H1 (cell line): ENCODE results near the gene BCKDHA. TPM values are rescaled to one million over a fixed set of nuclear protein-coding genes. Genes with fewer than 3 reads are reported as not detected.

Experiments
- CTCF ChIA-PET: fragments of 300-600 bp; sonication (Branson Sonifier 250); formaldehyde crosslinking; loops from one replicate; lab custom pipeline; 2021; ENCODE audit not compliant: partially characterized antibody; lab: Charles Lee
- POLR2A ChIA-PET: fragments of 300-600 bp; sonication (Branson Sonifier 250); formaldehyde crosslinking; loops from one replicate; lab custom pipeline; 2021; ENCODE audit warnings: inconsistent platforms; ENCODE audit not compliant: partially characterized antibody; lab: Charles Lee
- DNase-seq, 2 experiments: peaks; one replicate each; pipeline versions ENCODE4 v3.0.0 to v3.0.0-alpha.2; 2010 to 2022; ENCODE audit warnings: low spot score in 2 of 2, low read depth in 1 of 2, mixed read lengths in 1 of 2
- FAIRE-seq: peaks from 2 replicates; lab custom pipeline; 2011; peaks lifted over from hg19 to GRCh38; lab: Jason Lieb, UNC
- H2AFZ ChIP-seq: 2 replicates; pipeline ENCODE4 v1.8.1; 2012; ENCODE audit warnings: low read length, inconsistent platforms
- H2AK5ac ChIP-seq: 2 replicates; pipeline ENCODE4 v1.6.1; 2013; ENCODE audit warnings: low read depth, low read length
- H2BK120ac ChIP-seq: replicated peaks from 2 replicates; pipeline ENCODE3; 2013; ENCODE audit warnings: low read depth, low read length, inconsistent platforms
- H2BK12ac ChIP-seq: 2 replicates; pipeline ENCODE4 v1.6.1; 2013; ENCODE audit warnings: low read depth, low read length
- H2BK15ac ChIP-seq: 2 replicates; pipeline ENCODE4 v1.6.1; 2013; ENCODE audit warnings: low read length
- H2BK20ac ChIP-seq: 2 replicates; pipeline ENCODE4 v1.6.1; 2013; ENCODE audit warnings: low read length
- H2BK5ac ChIP-seq: 2 replicates; pipeline ENCODE4 v1.6.1; 2013; ENCODE audit warnings: low read depth, low read length
- H3K14ac ChIP-seq: 2 replicates; pipeline ENCODE4 v1.6.1; 2013; ENCODE audit warnings: inconsistent platforms; ENCODE audit not compliant: insufficient read length
- H3K18ac ChIP-seq: 2 replicates; pipeline ENCODE4 v1.6.1; 2013; ENCODE audit warnings: low read length; ENCODE audit errors: extremely low read depth
- H3K23ac ChIP-seq: 2 replicates; pipeline ENCODE4 v1.6.1; 2013; ENCODE audit warnings: inconsistent platforms; ENCODE audit not compliant: insufficient read length
- H3K23me2 ChIP-seq: 2 replicates; pipeline ENCODE4 v1.6.1; 2013; ENCODE audit warnings: low read depth, low read length
- H3K27ac ChIP-seq: 2 replicates; pipeline ENCODE4 v1.6.1; 2011; ENCODE audit warnings: low read depth, low read length, inconsistent platforms
- H3K27me3 ChIP-seq, 4 experiments: replicated peaks in 1 of 4; 1 replicate in 1 of 4; 2 replicates in 3 of 4; pipeline versions ENCODE4 v1.6.1 to v1.8.1; 2011 to 2013; ENCODE audit warnings: low read length in 3 of 4, mild to moderate bottlenecking in 3 of 4, inconsistent platforms in 2 of 4, mixed read lengths in 2 of 4, moderate library complexity in 1 of 4; ENCODE audit not compliant: control insufficient read depth in 3 of 4, insufficient read depth in 3 of 4; ENCODE audit errors: extremely low read depth in 1 of 4
- H3K36me3 ChIP-seq, 4 experiments: 2 replicates each; pipeline versions ENCODE4 v1.6.1 to v1.8.1; 2011 to 2013; ENCODE audit warnings: mild to moderate bottlenecking in 4 of 4, low read length in 3 of 4, moderate library complexity in 2 of 4, control low read depth in 1 of 4, inconsistent platforms in 1 of 4; ENCODE audit not compliant: insufficient read depth in 4 of 4, control insufficient read depth in 2 of 4
- H3K4ac ChIP-seq: replicated peaks from 2 replicates; pipeline ENCODE3; 2013; ENCODE audit warnings: low read length, low read depth, mixed read lengths, inconsistent platforms; ENCODE audit not compliant: insufficient read length
- H3K4me1 ChIP-seq, 4 experiments: replicated peaks in 1 of 4; 1 replicate in 1 of 4; 2 replicates in 3 of 4; pipeline versions ENCODE4 v1.6.1 to v1.8.1; 2011 to 2013; ENCODE audit warnings: low read length in 3 of 4, inconsistent platforms in 2 of 4, mixed read lengths in 1 of 4; ENCODE audit not compliant: insufficient read depth in 4 of 4, control insufficient read depth in 3 of 4
- H3K4me2 ChIP-seq, 2 experiments: 2 replicates each; pipeline versions ENCODE4 v1.6.1 to v1.8.1; 2011 to 2013; ENCODE audit warnings: low read depth in 2 of 2, low read length in 2 of 2, control low read depth in 1 of 2, inconsistent platforms in 1 of 2, mild to moderate bottlenecking in 1 of 2; ENCODE audit not compliant: insufficient read depth in 1 of 2
- H3K4me3 ChIP-seq, 4 experiments: fragments of 200-600, 300-600 bp in 1 of 4; sonication (generic), shearing (Covaris generic), sonication (Bioruptor Twin) in 1 of 4; 2 replicates each; pipeline versions ENCODE4 v1.5.1 to v1.8.1; 2011 to 2016; ENCODE audit warnings: low read length in 4 of 4, low read depth in 3 of 4, control low read depth in 2 of 4, inconsistent platforms in 2 of 4, mild to moderate bottlenecking in 2 of 4, mixed read lengths in 1 of 4, moderate library complexity in 1 of 4; ENCODE audit not compliant: insufficient read depth in 2 of 4; ENCODE audit errors: extremely low read depth in 1 of 4
- H3K56ac ChIP-seq: replicated peaks from 2 replicates; pipeline ENCODE3; 2013; ENCODE audit warnings: low read depth, mild to moderate bottlenecking, mixed read lengths, low read length, inconsistent platforms; ENCODE audit not compliant: insufficient read length
- H3K79me1 ChIP-seq: 2 replicates; pipeline ENCODE4 v1.6.1; 2013; ENCODE audit warnings: low read depth, low read length, control low read depth
- H3K79me2 ChIP-seq, 2 experiments: 2 replicates each; pipeline versions ENCODE4 v1.6.1 to v1.8.1; 2012 to 2013; ENCODE audit warnings: low read length in 2 of 2, mild to moderate bottlenecking in 2 of 2, inconsistent platforms in 1 of 2; ENCODE audit not compliant: insufficient read depth in 2 of 2, control insufficient read depth in 1 of 2
- H3K9ac ChIP-seq, 4 experiments: replicated peaks in 1 of 4; 1 replicate in 1 of 4; 2 replicates in 3 of 4; pipeline versions ENCODE4 v1.6.1 to v1.8.1; 2011 to 2013; ENCODE audit warnings: low read depth in 3 of 4, low read length in 3 of 4, control low read depth in 2 of 4, mild to moderate bottlenecking in 2 of 4, moderate library complexity in 2 of 4, inconsistent platforms in 1 of 4; ENCODE audit errors: extremely low read depth in 1 of 4
- H3K9me3 ChIP-seq, 2 experiments: 2 replicates each; pipeline versions ENCODE4 v1.6.1 to v1.8.1; 2012 to 2013; ENCODE audit warnings: mild to moderate bottlenecking in 2 of 2, moderate library complexity in 2 of 2, control low read depth in 1 of 2, inconsistent platforms in 1 of 2, low read depth in 1 of 2, low read length in 1 of 2, mixed read lengths in 1 of 2; ENCODE audit not compliant: insufficient read depth in 2 of 2
- H4K20me1 ChIP-seq, 2 experiments: replicated peaks in 1 of 2; 2 replicates each; pipeline versions ENCODE3 to v1.8.1; 2011 to 2013; ENCODE audit warnings: inconsistent platforms in 2 of 2, low read length in 2 of 2, mild to moderate bottlenecking in 1 of 2; ENCODE audit not compliant: insufficient read depth in 2 of 2, control insufficient read depth in 1 of 2
- H4K5ac ChIP-seq: 2 replicates; pipeline ENCODE4 v1.6.1; 2013; ENCODE audit warnings: low read length, low read depth, mixed read lengths, inconsistent platforms; ENCODE audit not compliant: insufficient read length
- H4K8ac ChIP-seq: 2 replicates; pipeline ENCODE4 v1.8.0; 2013; ENCODE audit warnings: mild to moderate bottlenecking, moderate library complexity, low read length, inconsistent platforms; ENCODE audit not compliant: insufficient read depth; ENCODE audit errors: extremely low read depth
- H4K91ac ChIP-seq: replicated peaks from 2 replicates; pipeline ENCODE3; 2013; ENCODE audit warnings: low read length, mixed read lengths, inconsistent platforms; ENCODE audit not compliant: insufficient read length
- CTCF ChIP-seq, 3 experiments: IDR thresholded peaks; 1 replicate in 2 of 3; 2 replicates in 1 of 3; pipeline versions ENCODE4 v1.5.1 to v1.6.1; 2011; ENCODE audit warnings: low read length in 3 of 3, mild to moderate bottlenecking in 3 of 3, inconsistent platforms in 2 of 3, low read depth in 1 of 3, moderate library complexity in 1 of 3; ENCODE audit not compliant: insufficient read depth in 1 of 3; ENCODE audit errors: control extremely low read depth in 1 of 3
- EP300 ChIP-seq, 2 experiments: IDR thresholded peaks; 1 replicate in 1 of 2; 2 replicates in 1 of 2; pipeline ENCODE4 v1.6.1; 2011 to 2012; ENCODE audit warnings: low read depth in 2 of 2, low read length in 2 of 2, mild to moderate bottlenecking in 2 of 2, borderline replicate concordance in 1 of 2, inconsistent platforms in 1 of 2, moderate library complexity in 1 of 2
- EZH2 ChIP-seq: fragments of 200-600 bp; sonication (generic); IDR thresholded peaks from 2 replicates; pipeline ENCODE4 v1.7.1; 2012; ENCODE audit warnings: low read depth, mild to moderate bottlenecking, moderate library complexity, low read length, inconsistent platforms; ENCODE audit not compliant: severe bottlenecking
- HDAC2 ChIP-seq, 2 experiments: fragments of 300-600 bp in 1 of 2; sonication (generic) in 1 of 2; IDR thresholded peaks; 2 replicates each; pipeline ENCODE4 v1.6.1; 2011 to 2012; ENCODE audit warnings: low read depth in 2 of 2, low read length in 2 of 2, mild to moderate bottlenecking in 2 of 2, moderate library complexity in 2 of 2, borderline replicate concordance in 1 of 2, inconsistent platforms in 1 of 2
- KDM4A ChIP-seq: IDR thresholded peaks from one replicate; pipeline ENCODE4 v1.7.1; 2012; ENCODE audit warnings: low read depth, mild to moderate bottlenecking, moderate library complexity, low read length, inconsistent platforms; ENCODE audit not compliant: severe bottlenecking
- NANOG ChIP-seq: IDR thresholded peaks from 2 replicates; pipeline ENCODE4 v1.6.1; 2011; ENCODE audit warnings: low read length, low read depth, mild to moderate bottlenecking, inconsistent platforms; ENCODE audit not compliant: insufficient read depth, poor library complexity, severe bottlenecking
- RNF2 ChIP-seq: fragments of 200-900, 300-1000 bp; sonication (generic); IDR thresholded peaks from 2 replicates; pipeline ENCODE4 v1.7.1; 2016; ENCODE audit warnings: borderline replicate concordance, low read depth, mild to moderate bottlenecking, antibody characterized with exemption, low read length; ENCODE audit not compliant: poor library complexity, severe bottlenecking; ENCODE audit errors: missing control alignments
- SP2 ChIP-seq: IDR thresholded peaks from 2 replicates; pipeline ENCODE4 v1.6.1; 2012; ENCODE audit warnings: mild to moderate bottlenecking, low read length, inconsistent platforms
- WGBS, 2 experiments: shearing (Covaris generic) in 1 of 2; methylation state at CpG; one replicate each; pipeline versions ENCODE4 v1.1.6 to v1.1.7; 2013 to 2015; ENCODE audit warnings: low lambda C conversion rate in 2 of 2, mixed read lengths in 2 of 2, inconsistent platforms in 1 of 2, low coverage in 1 of 2, missing lambda C conversion rate in 1 of 2; ENCODE audit not compliant: insufficient replicate concordance in 2 of 2, insufficient coverage in 1 of 2, insufficient read length in 1 of 2; ENCODE audit errors: extremely low coverage in 1 of 2, missing lambda C conversion rate in 1 of 2; 5-methylcytosine and 5-hydroxymethylcytosine counted together
- polyA plus RNA-seq, 7 experiments: library from polyadenylated mRNA; depleted of rRNA in 3 of 7; stranded (reverse) in 5 of 7; unstranded in 2 of 7; fragments of >200 nt in 5 of 7; fragments of 200-250 nt in 2 of 7; gene quantifications; 1 replicate in 5 of 7; 2 replicates in 1 of 7; 4 replicates in 1 of 7; pipeline versions ENCODE4 v1.2.1 to v1.2.3, GENCODE V29; 2011 to 2013; ENCODE audit warnings: missing spikeins in 2 of 7, mixed read lengths in 2 of 7
- total RNA-seq: library from RNA; stranded (reverse); fragmentation: NEBNext Ultra II Directional; extraction: Animal tissue kit (Norgen Biotek cat#: 25700); gene quantifications from 2 replicates; pipeline ENCODE4 v1.2.1, GENCODE V29; 2021

The BCKDHA gene
- total and polyA plus RNA-seq, 2 of the 8 experiments (the other 6 are each of a cell fraction or from before 2014, with no cell fraction given): 14.2 to 69.6 TPM

- ChIA-PET CTCF (interaction anchor here (1.0 to 1.3 kb wide), 2 partner anchors 18 to 34 kb away, joined by 3 to 4 read pairs; no protein-coding TSS in a partner anchor), POLR2A (interaction anchor here (1.0 kb wide), 2 partner anchors 10 to 27 kb away, joined by 3 read pairs; partner anchors contain the start of gene DMAC2)
- no peak overlapping the region for H3K4me3 ChIP-seq
- no peak overlapping the region for H3K18ac ChIP-seq
- H3K79me2 ChIP-seq: no peaks in the 10 kb centered on the region
- DNase-seq: no peak
- no peaks in the 10 kb centered on the region for H3K4me1 ChIP-seq
- peaks cover 2 to 9% (median 4%) of the 10 kb centered on the region in 4 experiments; a peak in 4 of 8 replicates for H3K36me3 ChIP-seq
- H3K23me2 ChIP-seq: no peaks in the 10 kb centered on the region
- H2BK20ac ChIP-seq: no peak overlapping the region
- no peak overlapping the region for H2AFZ ChIP-seq
- no peak overlapping the region for H2BK15ac ChIP-seq
- no peaks in the 10 kb centered on the region for H3K9me3 ChIP-seq
- no peak for FAIRE-seq
- H2BK12ac ChIP-seq: no peak overlapping the region
- no peak overlapping the region for H3K56ac ChIP-seq
- H3K9ac ChIP-seq: no peak overlapping the region
- no peaks in the 10 kb centered on the region for H3K79me1 ChIP-seq
- H4K20me1 ChIP-seq: peaks cover 0 to 5% of the 10 kb centered on the region in 2 experiments
- no peak overlapping the region for H4K5ac ChIP-seq
- H3K27me3 ChIP-seq: no peaks in the 10 kb centered on the region; a peak in 1 of 7 replicates
- no peak overlapping the region for H4K8ac ChIP-seq
- no peak overlapping the region for H3K27ac ChIP-seq
- no peak overlapping the region for H3K4me2 ChIP-seq
- WGBS, 2 experiments: 95% methylated on average over 5 of the region's 5 CpGs; no CpG with 5 or more reads in 1 of the 2 experiments
- no peak overlapping the region for H3K14ac ChIP-seq
- H2BK120ac ChIP-seq: no peak overlapping the region
- no peak overlapping the region for H2AK5ac ChIP-seq
- H2BK5ac ChIP-seq: no peak overlapping the region
- no peak overlapping the region for H4K91ac ChIP-seq
- no peak overlapping the region for H3K4ac ChIP-seq
- no peak overlapping the region for H3K23ac ChIP-seq
- TF ChIP-seq KDM4A (no peak), RNF2 (no peak), SP2 (no peak), NANOG (no peak), CTCF (IDR thresholded peaks at IDR 0.05; ENCODE audit: control extremely low read depth in 1 of 3, insufficient read depth in 1 of 3, low read depth in 1 of 3, low read length in 3 of 3) (no peak), EP300 (IDR thresholded peaks at IDR 0.05; ENCODE audit: borderline replicate concordance in 1 of 2, low read depth in 2 of 2, low read length in 2 of 2) (no peak), EZH2 (no peak), HDAC2 (IDR thresholded peaks at IDR 0.05; ENCODE audit: borderline replicate concordance in 1 of 2, low read depth in 2 of 2, low read length in 2 of 2) (no peak)
Observed at GRCh38 chr19:41412953-41413352, 15.3 kb downstream of the BCKDHA start.
